Measurements from ENCODE around the gene CDC42EP4.
"Not testable (repeated sequence)": the region's sequence is repeated elsewhere in the genome, so short reads cannot be mapped to it uniquely, and the experiment has no call there.

DNA sequence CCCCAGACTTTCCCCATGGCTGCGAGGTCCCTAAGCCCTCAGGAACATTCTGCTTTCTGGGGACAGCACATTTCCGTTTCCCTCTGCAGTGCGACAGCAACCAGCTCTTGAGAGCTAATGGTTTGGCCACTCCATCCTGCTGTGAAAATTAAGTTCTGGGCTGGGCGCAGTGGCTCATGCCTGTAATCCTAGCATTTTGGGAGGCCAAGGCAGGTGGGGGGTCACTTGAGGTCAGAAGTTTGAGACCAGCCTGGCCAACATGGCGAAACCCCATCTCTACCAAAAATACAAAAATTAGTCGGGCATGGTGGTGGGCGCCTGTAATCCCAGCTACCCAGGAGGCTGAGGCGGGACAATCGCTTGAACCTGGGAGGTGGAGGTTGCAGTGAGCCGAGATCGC lies 1.1 kb upstream of the CDC42EP4 start:
- TF ChIP-seq, protein P1, sequence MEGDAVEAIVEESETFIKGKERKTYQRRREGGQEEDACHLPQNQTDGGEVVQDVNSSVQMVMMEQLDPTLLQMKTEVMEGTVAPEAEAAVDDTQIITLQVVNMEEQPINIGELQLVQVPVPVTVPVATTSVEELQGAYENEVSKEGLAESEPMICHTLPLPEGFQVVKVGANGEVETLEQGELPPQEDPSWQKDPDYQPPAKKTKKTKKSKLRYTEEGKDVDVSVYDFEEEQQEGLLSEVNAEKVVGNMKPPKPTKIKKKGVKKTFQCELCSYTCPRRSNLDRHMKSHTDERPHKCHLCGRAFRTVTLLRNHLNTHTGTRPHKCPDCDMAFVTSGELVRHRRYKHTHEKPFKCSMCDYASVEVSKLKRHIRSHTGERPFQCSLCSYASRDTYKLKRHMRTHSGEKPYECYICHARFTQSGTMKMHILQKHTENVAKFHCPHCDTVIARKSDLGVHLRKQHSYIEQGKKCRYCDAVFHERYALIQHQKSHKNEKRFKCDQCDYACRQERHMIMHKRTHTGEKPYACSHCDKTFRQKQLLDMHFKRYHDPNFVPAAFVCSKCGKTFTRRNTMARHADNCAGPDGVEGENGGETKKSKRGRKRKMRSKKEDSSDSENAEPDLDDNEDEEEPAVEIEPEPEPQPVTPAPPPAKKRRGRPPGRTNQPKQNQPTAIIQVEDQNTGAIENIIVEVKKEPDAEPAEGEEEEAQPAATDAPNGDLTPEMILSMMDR (IDR thresholded peaks at IDR 0.05; ENCODE audit: low read depth, low read length, poor library complexity, severe bottlenecking), result not testable (repeated sequence)
- not testable (repeated sequence) for TF ChIP-seq EZH2phosphoT487 (IDR thresholded peaks at IDR 0.05; ENCODE audit: borderline replicate concordance, low read length)

Measured in DOHH2 (cell line).